HG03558 (cell line): ENCODE data around the gene SIRT5.

ENCODE experiments used
- ATAC-seq: cut with Tn5 transposase; IDR thresholded peaks from one replicate; pipeline ENCODE4 v1.9.1; 2021; ENCODE audit warnings: moderate number of reproducible peaks; ENCODE audit not compliant: unreplicated experiment; ENCODE audit errors: extremely low read depth

The SIRT5 gene

GRCh38 chr6:13574571-13575376 lies at the start of gene SIRT5:
Gene SIRT5 (plus strand): TSS chr6:13574601. CDS start chr6:13584111, 9,510 bp downstream.
- peak; percentile 44 for ATAC-seq

GRCh38 chr6:13524801-13525508 lies 49.4 kb upstream of the SIRT5 start:
- ATAC-seq: no peak

- no peak for ATAC-seq
Observed at GRCh38 chr6:13526357-13526726, 48.1 kb upstream of the SIRT5 start.

GRCh38 chr6:13526727-13527670 lies 47.4 kb upstream of the SIRT5 start:
- peak; percentile 62 for ATAC-seq

- ATAC-seq: no peak
Observed at GRCh38 chr6:13527671-13528056, 46.7 kb upstream of the SIRT5 start.

GRCh38 chr6:13528232-13528631 lies 46.2 kb upstream of the SIRT5 start:
- no peak for ATAC-seq

- ATAC-seq: no peak
Observed at GRCh38 chr6:13528777-13529343, 45.5 kb upstream of the SIRT5 start.

GRCh38 chr6:13531956-13532355 lies 42.4 kb upstream of the SIRT5 start:
- no peak for ATAC-seq

GRCh38 chr6:13534536-13534935 lies 39.9 kb upstream of the SIRT5 start:
- no peak for ATAC-seq

- ATAC-seq: no peak
Observed at GRCh38 chr6:13535306-13535705, 39.1 kb upstream of the SIRT5 start.

GRCh38 chr6:13536796-13537526 lies 37.4 kb upstream of the SIRT5 start:
- ATAC-seq: no peak

GRCh38 chr6:13537527-13537897 lies 36.9 kb upstream of the SIRT5 start:
- ATAC-seq: no peak

- no peak for ATAC-seq
Observed at GRCh38 chr6:13538084-13538483, 36.3 kb upstream of the SIRT5 start.

GRCh38 chr6:13538600-13538999 lies 35.8 kb upstream of the SIRT5 start:
- ATAC-seq: no peak

GRCh38 chr6:13539572-13539971 lies 34.8 kb upstream of the SIRT5 start:
- ATAC-seq: no peak

GRCh38 chr6:13541496-13541895 lies 32.9 kb upstream of the SIRT5 start:
- ATAC-seq: no peak

- ATAC-seq: no peak
Observed at GRCh38 chr6:13544454-13545186, 29.8 kb upstream of the SIRT5 start.

- ATAC-seq: no peak
Observed at GRCh38 chr6:13545885-13546284, 28.5 kb upstream of the SIRT5 start.
